ENCODE data around the gene HDHD5.

- TF ChIP-seq CTCF (IDR thresholded peaks at IDR 0.05): no peak
- no peak for TF ChIP-seq POLR2A (IDR thresholded peaks at IDR 0.05)
Observed at GRCh38 chr22:17158176-17158567, 905 bp downstream of the HDHD5 start.
